IPS-20b (cell line): ENCODE data around the gene TBC1D5.

Experiments used
- H3K27ac ChIP-seq: one replicate; pipeline ENCODE4 v1.5.1; 2013; ENCODE audit warnings: low read length
- H3K27me3 ChIP-seq: 2 replicates; pipeline ENCODE4 v1.6.1; 2013; ENCODE audit warnings: mild to moderate bottlenecking, low read length, inconsistent platforms; ENCODE audit not compliant: insufficient read depth
- H3K36me3 ChIP-seq: 2 replicates; pipeline ENCODE4 v1.6.1; 2013; ENCODE audit warnings: low read depth, mild to moderate bottlenecking, inconsistent platforms, low read length, moderate library complexity; ENCODE audit not compliant: insufficient read depth
- H3K4me1 ChIP-seq: 2 replicates; pipeline ENCODE4 v1.6.1; 2013; ENCODE audit warnings: mild to moderate bottlenecking, control low read depth, inconsistent platforms, low read length, moderate library complexity; ENCODE audit not compliant: insufficient read depth
- H3K4me3 ChIP-seq: 2 replicates; pipeline ENCODE4 v1.5.1; 2013; ENCODE audit warnings: mild to moderate bottlenecking, low read length, inconsistent platforms
- H3K9ac ChIP-seq: 2 replicates; pipeline ENCODE4 v1.6.1; 2013; ENCODE audit warnings: low read depth, mild to moderate bottlenecking, inconsistent platforms, low read length, moderate library complexity
- H3K9me3 ChIP-seq: 2 replicates; pipeline ENCODE4 v1.6.1; 2013; ENCODE audit warnings: mild to moderate bottlenecking, low read depth, low read length, inconsistent platforms; ENCODE audit not compliant: insufficient read depth

The TBC1D5 gene

DNA sequence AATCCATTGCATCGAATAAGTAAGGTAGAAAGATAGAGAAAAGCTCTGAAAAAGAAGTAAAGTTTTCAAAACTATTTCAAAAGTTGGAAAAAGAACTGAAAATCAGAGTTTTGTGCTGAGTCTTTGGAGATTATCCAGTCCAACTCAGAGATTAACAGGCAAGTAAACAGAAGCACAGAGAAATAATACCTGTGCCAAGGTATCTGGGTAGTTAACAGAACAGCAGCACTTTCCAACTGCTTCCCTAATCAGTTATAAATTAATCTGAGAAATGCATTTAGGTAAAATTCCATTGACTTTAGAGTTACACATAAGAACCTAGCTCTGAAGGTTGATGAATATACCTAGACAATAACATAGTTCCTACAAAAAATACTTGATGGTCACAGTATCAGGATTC is 355.3 kb downstream of the TBC1D5 start:
- Histone ChIP-seq H3K9ac (no peak overlapping the region), H3K36me3 (no peaks in the 10 kb centered on the region), H3K9me3 (no peaks in the 10 kb centered on the region), H3K27me3 (no peaks in the 10 kb centered on the region), H3K4me1 (peaks cover 7% of the 10 kb centered on the region; the same call in 1 of the 2 replicates), H3K4me3 (no peak overlapping the region), H3K27ac (no peak overlapping the region)

- no peak overlapping the region for H3K27ac ChIP-seq
- H3K4me3 ChIP-seq = no peak overlapping the region
- H3K4me1 ChIP-seq = peaks cover 7% of the 10 kb centered on the region; the same call in 1 of the 2 replicates
- H3K9ac ChIP-seq = no peak overlapping the region
- no peaks in the 10 kb centered on the region for H3K36me3 ChIP-seq
- no peaks in the 10 kb centered on the region for H3K27me3 ChIP-seq
- H3K9me3 ChIP-seq = no peaks in the 10 kb centered on the region
These were observed 356.0 kb downstream of the TBC1D5 start for GRCh38 chr3:17386432-17386831.

DNA sequence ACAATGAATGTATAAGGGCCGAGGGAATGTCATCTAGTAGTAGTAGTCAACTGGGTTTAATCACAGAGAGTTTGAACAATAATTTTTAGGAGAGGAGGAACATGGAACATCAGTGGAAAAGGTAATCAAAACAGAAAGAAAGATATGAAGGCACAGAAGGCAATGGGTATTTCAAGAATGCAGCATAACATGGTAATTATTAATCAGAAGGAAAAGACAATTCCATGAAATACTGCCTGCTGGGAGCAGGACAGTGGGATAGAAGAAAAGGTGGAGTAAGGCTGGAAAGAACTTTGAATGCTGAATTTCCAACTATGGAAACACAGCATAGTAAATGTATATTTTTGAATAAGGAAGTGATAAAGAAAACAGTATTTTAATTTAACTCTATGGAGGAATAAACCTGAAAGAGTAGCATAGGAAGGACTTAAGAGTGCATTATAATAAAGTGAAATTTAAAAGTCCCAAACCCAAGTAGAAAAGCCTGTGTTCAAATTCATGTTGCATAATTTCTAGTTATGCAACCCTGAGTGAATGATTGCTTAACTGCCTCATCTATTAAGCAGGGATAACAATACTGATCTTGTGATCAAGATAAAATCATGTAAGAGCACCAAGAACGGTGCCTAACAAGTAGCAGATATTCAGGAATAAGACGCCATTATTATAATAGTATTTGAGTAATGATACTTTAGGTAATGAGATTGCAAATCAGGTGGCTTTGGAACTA is 357.7 kb downstream of the TBC1D5 start:
- Histone ChIP-seq H3K27me3 (no peaks in the 10 kb centered on the region), H3K36me3 (no peaks in the 10 kb centered on the region), H3K4me1 (peaks cover 7% of the 10 kb centered on the region; the same call in 1 of the 2 replicates), H3K9me3 (no peaks in the 10 kb centered on the region), H3K27ac (no peak overlapping the region), H3K9ac (no peak overlapping the region), H3K4me3 (no peak overlapping the region)

GRCh38 chr3:17373304-17373703 is 369.1 kb downstream of the TBC1D5 start:
- H3K9me3 ChIP-seq = no peaks in the 10 kb centered on the region
- no peaks in the 10 kb centered on the region for H3K27me3 ChIP-seq
- no peak overlapping the region for H3K9ac ChIP-seq
- no peak overlapping the region for H3K27ac ChIP-seq
- H3K4me3 ChIP-seq = no peak overlapping the region
- H3K36me3 ChIP-seq = peaks cover 4% of the 10 kb centered on the region; the same call in 1 of the 2 replicates
- no peaks in the 10 kb centered on the region for H3K4me1 ChIP-seq

- Histone ChIP-seq H3K27ac (no peak overlapping the region), H3K36me3 (peaks cover 4% of the 10 kb centered on the region; the same call in 1 of the 2 replicates)
These were observed 369.8 kb downstream of the TBC1D5 start for GRCh38 chr3:17372362-17373210.

GRCh38 chr3:17369973-17370372 is 372.5 kb downstream of the TBC1D5 start:
- H3K36me3 ChIP-seq = peaks cover 4% of the 10 kb centered on the region; the same call in 1 of the 2 replicates
- H3K9me3 ChIP-seq = no peaks in the 10 kb centered on the region
- H3K9ac ChIP-seq = no peak overlapping the region
- H3K27me3 ChIP-seq = no peaks in the 10 kb centered on the region
- no peak overlapping the region for H3K4me3 ChIP-seq
- H3K4me1 ChIP-seq = no peaks in the 10 kb centered on the region
- H3K27ac ChIP-seq = no peak overlapping the region

More at GRCh38 chr3:17372362-17373210, 369.8 kb downstream of the TBC1D5 start:
- H3K9me3 ChIP-seq = no peaks in the 10 kb centered on the region
- H3K9ac ChIP-seq = no peak overlapping the region
- H3K4me1 ChIP-seq = no peaks in the 10 kb centered on the region
- no peak overlapping the region for H3K4me3 ChIP-seq
- no peaks in the 10 kb centered on the region for H3K27me3 ChIP-seq

DNA sequence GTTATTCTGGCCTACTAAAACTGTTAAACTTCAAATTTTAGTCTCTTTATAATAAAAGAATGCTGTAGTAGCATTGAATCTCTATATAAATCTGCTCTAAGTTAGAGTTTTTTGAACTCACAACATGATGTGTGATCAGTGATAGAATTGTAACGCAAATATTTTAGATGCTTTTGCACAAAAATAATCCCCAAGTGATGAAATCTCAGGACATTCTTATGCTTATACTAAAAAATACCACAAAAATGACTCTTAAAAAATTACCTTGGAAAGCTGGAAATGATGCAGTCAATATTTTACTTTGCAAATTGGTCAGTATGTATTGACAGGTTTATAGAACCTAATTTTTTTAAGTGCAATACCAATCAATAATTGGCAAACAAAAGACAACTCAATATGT is 375.3 kb downstream of the TBC1D5 start:
- Histone ChIP-seq H3K9ac (no peak overlapping the region), H3K36me3 (peaks cover 4% of the 10 kb centered on the region; the same call in 1 of the 2 replicates), H3K4me1 (no peaks in the 10 kb centered on the region), H3K27ac (no peak overlapping the region), H3K4me3 (no peak overlapping the region), H3K9me3 (no peaks in the 10 kb centered on the region), H3K27me3 (no peaks in the 10 kb centered on the region)

GRCh38 chr3:17360991-17361390 is 381.4 kb downstream of the TBC1D5 start:
- H3K9me3 ChIP-seq = no peaks in the 10 kb centered on the region
- no peak overlapping the region for H3K4me3 ChIP-seq
- no peaks in the 10 kb centered on the region for H3K27me3 ChIP-seq
- H3K9ac ChIP-seq = no peak overlapping the region
- H3K27ac ChIP-seq = no peak overlapping the region
- H3K4me1 ChIP-seq = no peaks in the 10 kb centered on the region
- H3K36me3 ChIP-seq = no peaks in the 10 kb centered on the region

GRCh38 chr3:17359911-17360310 is 382.5 kb downstream of the TBC1D5 start:
- Histone ChIP-seq H3K9ac (no peak overlapping the region), H3K4me1 (no peaks in the 10 kb centered on the region), H3K9me3 (no peaks in the 10 kb centered on the region), H3K36me3 (no peaks in the 10 kb centered on the region), H3K27me3 (no peaks in the 10 kb centered on the region), H3K27ac (no peak overlapping the region), H3K4me3 (no peak overlapping the region)

DNA sequence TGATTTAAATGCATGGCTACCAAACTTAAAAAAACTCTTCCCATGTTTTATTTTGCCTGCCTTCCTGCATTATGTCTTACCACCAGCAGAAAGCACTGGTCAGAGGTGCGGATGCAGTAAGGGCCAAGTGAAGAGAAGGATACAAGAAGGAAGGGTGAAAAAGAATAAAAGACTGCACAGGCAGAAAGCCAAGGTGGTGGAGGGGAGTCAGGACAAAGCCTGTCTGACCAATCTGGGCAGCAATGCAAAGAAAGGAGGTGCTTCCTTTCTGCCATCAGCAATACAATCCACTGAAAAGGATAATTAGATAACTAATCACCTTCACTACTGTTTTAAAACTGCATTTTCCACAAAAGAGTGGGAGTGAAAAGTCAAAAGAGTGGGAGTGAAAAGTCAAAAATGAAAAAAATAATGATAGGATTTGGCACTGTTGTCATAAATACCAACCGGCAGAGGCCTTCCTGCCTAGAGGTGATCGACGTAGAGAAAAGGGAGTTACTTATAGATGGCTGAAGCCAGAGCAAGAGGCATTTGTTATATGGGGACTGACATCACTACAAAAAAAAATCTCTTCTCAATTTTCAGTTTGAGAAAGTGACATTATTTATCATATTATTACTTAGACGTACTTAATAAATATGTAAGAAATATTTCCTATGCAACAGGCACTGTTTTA is 385.3 kb downstream of the TBC1D5 start:
- Histone ChIP-seq H3K36me3 (no peaks in the 10 kb centered on the region), H3K4me3 (no peak overlapping the region), H3K9ac (no peak overlapping the region), H3K27me3 (no peaks in the 10 kb centered on the region), H3K9me3 (no peaks in the 10 kb centered on the region), H3K27ac (no peak overlapping the region), H3K4me1 (no peaks in the 10 kb centered on the region)

DNA sequence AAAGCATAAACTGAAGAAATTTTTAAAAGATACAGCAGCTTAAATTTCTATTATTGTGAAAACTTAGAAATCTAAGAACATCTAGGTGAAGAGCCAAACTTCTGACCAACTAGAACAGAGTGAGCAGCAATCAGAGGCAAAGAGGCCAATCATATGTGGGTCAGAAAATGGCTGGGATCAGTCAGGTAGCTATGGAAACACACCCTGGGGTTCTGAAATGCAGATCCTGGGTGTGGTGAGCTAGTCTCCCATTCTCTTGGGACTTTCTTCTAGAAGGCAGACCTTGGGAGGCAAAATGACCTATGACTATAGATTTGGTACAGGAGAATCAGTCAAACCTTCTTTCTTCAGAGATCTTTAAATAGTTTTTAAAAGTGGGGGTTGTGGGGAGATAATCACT is 385.8 kb downstream of the TBC1D5 start:
- Histone ChIP-seq H3K27me3 (no peaks in the 10 kb centered on the region), H3K36me3 (no peaks in the 10 kb centered on the region), H3K9me3 (no peaks in the 10 kb centered on the region), H3K9ac (no peak overlapping the region), H3K27ac (no peak overlapping the region), H3K4me1 (no peaks in the 10 kb centered on the region), H3K4me3 (no peak overlapping the region)
